Tongue (tissue), 2 donors: ENCODE results near the gene PSD4. TPM values are rescaled to one million over a fixed set of nuclear protein-coding genes. Genes with fewer than 3 reads are reported as not detected.

Experiments used
- DNase-seq: peaks from one replicate; pipeline ENCODE4 v3.0.0-alpha.2; 2015
- total RNA-seq: library from RNA; depleted of rRNA; stranded (reverse); fragments of >200 nt; gene quantifications from one replicate; pipeline ENCODE4 v1.2.3, GENCODE V29; 2014

The PSD4 gene
- total RNA-seq, 1 donor from 2014 or later: 16.4 TPM

DNA sequence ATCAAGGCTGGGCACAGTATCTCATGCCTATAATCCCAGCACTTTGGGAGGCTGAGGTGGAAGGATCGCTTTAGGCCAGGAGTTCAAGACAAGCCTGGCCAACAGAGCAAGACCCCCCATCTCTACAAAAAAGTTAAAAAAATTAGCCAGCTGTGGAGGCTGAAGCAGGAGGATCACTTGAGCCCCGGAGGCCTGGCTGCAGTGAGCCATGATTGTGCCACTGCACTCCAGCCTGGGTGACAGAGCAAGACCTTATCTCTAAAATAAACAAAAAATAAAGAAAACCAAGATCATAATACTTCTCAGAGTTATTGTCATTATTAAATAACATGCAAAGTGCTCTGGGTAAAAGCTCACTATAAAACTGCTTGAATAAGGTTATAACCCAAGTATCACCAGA, 31.5 kb upstream of the PSD4 start:
- DNase-seq: no peak

DNA sequence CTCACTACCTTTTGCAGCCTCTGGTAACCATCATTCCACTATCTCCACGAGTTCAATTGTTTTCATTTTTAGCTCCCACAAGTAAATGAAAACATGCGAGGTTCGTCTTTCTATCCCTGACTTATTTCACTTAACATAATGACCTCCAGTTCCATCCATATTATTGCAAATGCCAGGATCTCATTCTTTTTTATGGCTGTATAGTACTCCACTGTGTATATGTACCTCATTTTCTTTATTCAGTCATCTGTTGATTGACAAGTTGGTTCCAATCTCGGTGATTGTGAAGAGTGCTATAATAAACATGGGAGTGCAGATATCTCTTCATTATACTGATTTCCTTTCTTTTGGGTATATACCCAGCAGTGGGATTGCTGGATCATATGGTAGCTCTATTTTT, 29.5 kb upstream of the PSD4 start:
- no peak for DNase-seq

DNA sequence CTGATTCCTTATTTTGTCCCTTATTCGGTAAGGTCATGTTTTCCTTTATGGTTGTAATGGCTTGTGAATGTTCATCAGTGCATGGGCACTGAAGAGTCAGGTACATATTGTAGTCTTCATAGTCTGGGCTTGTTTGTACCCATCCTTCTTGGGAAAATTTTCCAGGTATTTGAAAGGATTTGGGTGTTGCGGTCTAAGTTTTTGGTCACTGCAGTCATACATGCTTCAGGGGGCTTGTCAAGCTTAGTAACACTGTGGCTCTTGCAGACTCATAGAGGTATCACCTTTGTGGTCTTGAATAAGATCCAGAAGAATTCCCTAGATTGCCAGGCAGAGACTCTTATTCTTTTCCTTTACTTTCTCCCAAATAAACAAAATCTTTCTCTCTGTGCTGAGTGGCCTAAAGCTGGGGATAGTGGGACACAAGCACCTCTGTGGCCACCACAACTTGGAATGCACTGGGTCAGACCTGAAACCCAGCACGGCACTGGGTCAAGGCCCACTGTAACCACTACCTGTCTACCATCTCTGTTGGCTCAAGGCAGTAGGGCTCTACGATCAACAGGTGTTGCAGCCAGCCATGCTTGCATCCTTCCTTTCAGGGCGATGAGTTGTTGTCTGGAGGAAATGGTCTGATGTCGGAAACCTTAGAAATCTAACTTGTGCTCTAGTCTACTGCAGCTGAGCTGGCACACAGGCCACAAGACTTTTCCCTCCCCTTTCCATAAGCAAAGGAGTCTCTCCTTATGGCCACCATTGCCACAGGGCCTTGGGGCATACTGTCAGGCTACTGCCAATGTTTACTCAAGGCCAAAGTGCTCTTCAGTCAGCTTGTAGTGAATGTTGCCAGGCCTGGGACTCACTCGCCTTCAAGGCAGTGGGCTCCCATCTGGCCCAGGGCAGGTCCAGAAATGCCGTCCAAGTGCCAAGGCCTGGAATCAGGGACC, 24.9 kb upstream of the PSD4 start:
- DNase-seq: no peak

DNA sequence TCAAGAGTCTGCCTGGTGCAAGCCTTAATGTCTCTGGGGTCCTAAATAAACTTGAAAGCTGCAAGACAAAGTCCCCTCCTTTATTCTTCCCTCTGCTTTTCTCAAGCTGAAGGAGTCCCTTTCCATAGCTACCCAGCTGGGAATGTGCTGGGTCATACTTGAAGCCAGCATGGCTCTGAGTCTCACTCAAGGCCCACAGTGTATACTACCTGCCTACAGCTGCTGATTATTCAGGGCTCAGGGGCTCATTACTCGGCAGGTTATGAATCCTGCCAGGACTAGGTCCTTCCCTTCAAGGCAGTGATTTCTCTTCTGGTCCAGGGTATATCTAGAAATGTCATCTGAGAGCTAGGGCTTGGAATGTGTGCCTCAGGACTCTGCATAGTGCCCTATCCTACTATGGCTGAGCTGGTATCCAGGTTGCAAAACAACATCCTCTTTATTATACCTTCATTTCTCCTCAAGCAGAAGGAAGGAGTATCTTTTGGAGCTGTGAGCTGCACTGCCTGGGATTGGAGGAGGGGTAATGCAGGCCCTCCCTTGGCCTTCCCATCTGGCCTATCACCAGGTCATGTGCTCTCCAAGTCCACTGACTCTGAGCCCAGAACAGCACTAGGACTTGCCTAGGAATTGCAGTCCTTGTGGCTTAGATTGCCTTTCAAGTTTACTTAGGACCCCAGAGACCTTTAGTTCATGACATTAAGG, 24.1 kb upstream of the PSD4 start:
- DNase-seq: no peak

DNA sequence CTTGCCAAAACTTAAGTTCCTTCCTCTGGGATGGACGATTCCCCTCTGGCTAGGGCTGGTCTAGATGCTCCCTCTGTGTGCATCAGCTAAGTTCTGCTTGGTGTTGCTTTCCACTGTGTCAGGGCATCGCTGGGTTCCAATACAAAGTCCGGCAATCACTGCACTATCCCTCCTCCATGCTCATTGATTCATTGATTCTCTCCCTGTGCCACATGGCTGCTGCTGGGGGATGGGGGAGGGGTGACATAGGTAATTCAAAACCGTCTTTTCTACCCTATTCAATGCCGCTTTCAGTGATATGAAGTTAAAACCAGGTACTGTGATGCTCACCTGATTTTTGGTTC, 23.5 kb upstream of the PSD4 start:
- DNase-seq: no peak

DNA sequence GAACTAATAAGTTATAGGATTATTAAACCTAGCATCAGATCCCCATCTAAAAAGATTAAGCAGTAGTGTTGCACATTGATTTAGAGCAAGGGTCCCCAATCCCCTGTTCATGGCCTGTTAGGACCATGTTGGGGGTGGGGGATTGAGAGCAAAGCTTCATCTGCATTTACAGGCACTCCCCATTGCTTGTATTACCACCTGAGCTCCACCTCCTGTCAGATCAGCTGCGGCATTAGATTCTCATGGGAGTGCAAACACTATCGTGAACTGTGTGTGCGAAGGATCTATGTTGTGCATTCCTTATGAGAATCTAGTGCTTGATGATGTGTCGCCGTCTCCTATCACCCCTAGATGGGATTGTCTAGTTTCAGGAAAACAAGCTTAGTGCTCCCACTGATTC, 18.4 kb upstream of the PSD4 start:
- DNase-seq: no peak

DNA sequence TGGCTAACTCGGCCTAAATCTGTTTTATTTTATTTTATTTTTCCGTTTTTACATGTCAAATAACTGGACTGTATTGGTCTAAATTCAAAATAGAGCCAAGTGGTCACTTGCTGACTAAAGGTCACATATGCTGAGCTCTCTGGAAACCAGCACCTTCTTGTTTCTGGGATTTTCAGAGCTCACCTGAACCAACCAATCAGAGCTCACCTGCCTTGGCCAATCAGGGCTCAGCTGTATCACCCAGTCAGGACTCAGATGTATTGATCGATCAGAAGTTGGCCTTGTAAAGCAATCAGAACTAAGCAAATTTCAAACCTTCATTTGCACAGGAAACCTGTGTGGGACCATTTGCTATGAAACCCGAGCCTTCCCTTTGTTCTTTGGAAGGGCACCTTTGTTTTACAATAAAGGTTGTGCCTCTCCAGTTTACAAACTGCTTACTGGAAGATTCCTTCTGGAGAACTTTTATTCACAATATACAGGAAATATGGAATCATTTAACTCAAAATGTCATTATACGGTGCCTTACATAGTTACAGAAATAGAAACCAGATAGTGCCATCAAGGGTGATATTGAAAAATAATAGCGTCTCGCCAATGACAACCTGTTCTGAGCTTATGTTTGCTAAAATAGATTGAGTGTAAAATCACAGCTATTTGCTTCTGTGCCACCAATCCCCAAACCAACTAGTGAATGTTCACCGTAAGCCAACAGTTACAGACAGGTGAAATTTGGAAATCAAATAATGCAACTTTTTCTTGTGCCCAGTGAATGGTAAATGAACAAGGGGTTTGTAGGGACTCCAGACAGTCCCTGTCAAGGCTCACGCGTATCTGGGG, 17.3 kb upstream of the PSD4 start:
- DNase-seq: no peak

DNA sequence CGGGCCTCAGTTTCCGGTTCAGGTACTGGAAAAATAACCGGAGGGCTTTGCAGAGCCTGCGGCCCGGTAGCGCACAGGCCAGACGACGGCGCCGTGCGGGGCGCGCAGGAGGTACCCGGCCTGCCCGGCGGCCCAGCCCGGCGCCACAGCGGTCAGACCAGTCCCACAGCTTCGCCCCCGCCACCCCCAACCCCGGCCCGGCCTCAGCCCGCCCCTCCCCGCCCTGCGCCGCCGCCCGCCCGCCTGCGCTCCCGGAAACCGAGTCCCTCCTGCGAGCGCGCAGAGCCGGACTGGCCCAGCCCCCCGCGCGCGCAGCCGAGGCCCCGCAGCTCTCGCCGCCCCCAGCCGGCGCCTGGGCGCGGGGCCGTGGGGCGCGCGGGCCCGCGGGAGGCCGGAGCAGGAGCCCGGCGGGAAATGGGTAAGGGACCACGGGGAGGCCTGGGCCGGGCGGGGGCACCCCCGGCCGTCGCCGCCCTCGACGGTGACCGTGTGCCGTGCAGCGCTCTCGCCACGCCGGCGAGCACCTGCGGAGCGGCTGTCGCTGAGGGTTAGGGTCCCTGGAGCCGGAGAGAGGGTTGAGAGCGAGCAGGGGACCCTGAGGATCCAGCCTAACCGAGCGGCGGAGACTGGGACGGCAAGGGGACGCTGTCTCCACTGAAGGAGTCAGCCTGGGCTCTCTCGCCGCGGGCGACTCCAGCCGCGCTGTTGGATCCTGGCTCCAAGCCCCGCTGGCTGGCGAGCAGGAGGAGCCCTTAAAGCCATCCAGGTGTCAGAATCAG, 16.5 kb upstream of the PSD4 start:
- DNase-seq: peak; percentile 59

DNA sequence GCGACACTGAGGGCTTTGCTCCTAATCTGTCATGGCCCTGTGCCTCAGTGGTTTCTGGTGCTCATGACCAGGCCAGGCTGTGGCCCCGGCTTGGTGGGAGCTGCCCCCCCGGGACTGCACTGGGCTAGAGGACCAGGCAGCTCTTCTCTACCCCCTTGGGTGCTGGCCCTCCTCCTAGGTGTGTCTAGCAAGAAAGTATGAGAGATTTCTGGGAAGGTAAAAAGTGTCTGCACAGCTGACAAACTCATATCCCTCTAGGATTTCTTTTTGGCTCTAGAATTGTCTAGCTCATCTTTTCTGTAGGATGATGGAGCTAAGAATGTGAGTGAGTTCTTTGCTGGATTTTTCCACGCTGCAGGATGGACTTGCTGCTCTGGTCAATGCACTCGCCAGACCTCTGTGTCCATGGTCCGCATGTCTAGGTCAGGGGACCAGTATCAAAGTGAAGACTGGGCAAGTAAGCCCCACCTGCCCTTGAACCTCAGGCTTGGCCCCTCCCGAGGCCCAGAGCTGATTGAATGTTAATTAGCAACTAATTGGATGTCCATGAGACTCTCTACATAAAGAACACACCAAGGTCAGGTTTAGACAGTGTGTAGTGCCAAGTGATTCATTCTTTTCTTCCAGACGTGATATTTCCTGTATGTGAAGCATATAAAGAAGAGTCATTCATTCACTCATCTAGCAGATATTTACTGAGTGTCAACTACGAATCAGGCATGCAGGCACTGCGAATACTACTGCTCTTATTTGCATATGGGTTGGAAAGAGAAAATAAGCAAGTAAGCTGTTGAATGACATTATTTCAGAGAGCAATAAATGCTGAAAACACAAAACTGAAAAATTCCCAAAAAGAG, 15.6 kb upstream of the PSD4 start:
- no peak for DNase-seq

DNA sequence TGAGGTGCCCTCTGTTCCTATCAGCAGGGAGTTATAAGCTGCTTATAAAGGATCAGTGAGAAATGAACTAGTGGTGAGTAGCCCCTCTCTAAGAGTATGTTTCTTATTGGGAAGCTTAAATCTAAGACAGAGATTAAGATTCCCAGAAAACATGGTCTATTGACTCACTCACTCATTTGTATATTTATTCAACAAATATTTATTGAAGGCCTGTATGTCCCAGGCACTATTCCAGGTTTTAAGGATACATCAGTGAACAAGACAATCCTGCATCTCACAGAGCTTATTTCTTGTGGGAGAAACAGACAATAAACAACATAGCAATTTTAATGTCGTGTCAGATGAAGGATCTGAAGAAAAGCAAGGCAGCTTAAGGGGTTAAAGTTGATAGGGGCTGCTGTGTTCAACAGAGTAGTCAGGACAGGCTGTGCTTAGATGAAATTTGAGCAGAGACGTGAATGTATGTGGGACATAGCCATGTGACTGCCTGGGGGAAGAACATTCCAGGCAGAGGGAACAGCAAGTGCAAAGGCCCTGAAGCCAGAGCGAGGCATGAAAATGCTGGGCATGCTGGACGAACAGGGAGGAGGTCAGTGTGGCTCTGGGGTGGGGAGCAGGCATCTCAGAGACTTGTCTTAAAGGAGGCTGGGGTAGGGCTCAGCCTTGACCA, 14.8 kb upstream of the PSD4 start:
- no peak for DNase-seq

DNA sequence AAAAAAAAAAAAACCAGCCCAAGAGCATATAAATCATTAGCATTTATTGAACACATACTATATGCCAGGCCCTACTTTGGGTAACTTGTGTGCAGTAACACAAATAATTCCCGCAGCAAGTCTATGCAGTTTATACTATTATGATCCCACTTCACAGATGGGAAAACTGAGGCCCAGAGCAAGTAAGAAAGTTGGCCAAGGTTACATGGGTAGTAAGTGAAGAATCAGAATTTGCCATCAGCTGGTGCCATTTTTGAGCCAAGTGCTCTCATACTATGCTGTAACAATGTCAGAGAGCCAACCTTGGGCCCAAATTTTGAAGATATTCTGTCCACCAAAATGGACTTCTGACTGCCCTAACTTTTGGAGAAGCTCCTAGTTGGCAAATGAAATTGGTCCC, 13.5 kb upstream of the PSD4 start:
- DNase-seq: no peak

DNA sequence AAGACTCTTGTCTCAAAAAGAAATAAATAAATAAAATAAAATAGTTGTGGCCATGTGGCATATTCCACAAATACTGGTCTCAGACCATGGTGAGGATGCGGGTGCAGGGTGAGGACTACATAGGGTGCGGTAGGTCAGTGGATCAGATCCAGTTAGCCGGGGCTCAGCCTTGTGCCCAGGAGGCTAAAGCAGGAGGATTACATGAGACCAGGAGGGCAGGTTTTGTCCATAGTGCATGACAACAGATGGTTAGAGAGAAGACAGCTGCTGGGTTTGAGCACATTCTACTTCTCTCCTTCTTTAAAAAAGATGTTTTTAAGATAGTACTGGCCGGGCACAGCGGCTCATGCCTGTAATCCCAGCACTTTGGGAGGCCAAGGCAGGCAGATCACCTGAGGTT, 12.8 kb upstream of the PSD4 start:
- no peak for DNase-seq

DNA sequence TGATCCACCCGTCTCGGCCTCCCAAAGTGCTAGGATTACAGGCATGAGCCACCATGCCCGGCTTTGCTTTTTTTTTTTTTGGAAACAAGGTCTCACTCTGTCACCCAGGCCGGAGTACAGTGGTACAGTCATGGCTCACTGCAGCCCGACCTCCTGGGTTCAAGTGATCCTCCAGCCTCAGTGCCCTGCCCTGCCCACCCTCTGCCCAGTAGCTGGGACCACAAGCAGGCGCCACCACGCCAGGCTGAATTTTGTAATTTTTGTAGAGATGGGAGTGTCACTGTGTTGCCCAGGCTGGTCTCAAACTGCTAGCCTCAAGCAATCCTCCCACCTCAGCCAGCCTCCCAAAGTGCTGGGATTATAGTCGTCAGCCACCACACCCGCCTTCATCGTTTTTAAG, 11.6 kb upstream of the PSD4 start:
- no peak for DNase-seq

DNA sequence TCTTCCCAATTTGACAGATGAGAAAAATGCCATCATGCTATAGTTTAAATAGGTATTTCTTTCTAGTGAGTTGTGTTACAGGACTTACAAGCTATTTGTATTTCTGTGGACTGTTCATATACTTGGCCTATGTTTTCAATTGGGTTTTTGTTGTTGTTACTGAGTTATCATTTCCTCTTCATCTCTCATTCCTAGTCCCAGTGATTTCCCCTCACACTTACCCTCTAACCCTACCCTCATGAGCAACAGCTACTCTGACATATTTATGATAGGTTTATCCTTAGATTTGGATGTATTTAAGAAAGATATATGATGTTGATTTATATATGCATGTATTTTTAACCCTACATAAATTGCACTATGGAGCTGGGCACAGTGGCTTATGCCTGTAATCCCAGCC, 10.9 kb upstream of the PSD4 start:
- no peak for DNase-seq

DNA sequence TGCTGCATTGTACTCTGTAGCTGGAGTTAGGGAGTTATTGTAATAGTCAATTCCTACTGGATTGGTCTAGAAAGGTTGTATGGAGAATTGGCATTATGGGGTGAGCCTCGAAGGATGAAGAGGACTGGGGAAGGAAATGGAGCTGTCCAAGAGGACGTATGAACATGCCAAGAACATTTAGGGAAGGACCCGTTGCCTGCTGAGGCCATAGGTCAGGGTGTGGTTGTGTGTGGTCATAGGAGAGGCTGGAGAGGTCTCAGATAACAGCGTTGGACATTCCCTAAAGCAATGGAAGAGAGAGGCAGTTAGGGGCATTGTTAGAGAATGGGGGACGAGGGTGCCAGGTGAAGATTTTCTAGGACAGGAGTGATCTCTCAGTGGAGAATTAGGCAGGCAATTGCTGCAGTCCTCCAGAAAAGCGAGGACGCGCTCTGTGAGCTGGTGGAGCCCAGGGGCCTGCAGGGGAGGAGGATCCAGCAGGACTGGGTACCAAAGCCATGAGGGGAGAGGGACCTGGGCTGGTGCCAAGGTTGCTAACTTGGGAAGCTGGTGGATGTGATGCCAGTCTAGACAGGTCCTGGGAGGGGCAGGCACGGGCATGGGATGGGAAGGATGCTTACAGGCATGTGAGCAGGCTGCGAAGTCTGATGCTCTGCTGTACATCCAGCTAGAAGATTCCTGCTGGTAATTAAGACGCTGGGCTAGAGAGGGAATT, 9.4 kb upstream of the PSD4 start:
- DNase-seq: peak; percentile 30

DNA sequence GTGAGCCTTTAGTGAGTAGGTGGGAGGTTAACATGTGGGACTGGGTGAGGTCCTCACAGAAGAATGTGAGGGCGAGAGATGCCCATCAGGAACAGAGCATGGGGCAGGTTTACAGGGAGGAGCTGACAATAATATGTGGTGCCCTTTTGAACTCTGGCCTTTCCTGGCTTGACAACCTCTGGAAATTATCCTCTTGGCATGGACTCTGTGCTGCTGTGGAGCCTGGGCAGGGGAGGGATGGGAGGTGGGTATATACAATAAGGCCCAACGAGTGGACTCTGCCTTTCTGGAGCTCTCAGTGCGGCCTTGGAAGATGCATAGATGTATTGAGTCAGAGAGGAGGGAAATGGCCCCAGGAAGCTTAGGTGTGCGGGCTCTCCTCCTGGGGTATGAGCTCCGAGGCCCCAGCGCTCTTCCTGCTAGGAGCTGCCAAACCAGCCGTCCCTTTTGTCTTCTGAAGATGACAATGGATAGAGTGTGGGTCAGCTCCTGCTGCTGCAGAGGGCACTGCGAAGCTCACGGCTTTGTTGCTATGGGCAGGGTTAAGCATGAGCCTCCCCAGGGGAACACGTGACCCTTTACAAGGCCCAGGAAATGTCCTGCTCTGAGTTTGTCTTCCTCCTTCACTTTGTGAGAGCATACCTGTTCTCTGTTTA, 8.7 kb upstream of the PSD4 start:
- no peak for DNase-seq

DNA sequence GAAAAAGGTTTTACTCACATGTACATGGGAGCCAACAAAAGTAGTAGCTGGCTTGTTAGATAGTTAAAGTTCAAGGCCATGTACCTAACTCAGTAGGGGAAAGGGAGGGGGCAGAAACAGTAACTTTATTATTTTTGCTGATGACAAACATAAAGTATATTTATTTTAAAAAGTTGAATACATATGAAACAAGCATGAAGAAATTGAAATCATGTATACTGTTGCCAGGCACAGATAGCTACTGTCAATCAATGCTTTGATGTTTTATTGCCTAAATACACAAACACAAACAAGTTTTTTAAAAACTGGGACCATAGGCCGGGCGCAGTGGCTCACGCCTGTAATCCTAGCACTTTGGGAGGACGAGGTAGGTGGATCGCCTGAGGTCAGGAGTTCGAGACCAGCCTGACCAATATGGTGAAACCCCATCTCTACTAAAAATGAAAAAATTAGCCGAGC, 7.6 kb upstream of the PSD4 start:
- no peak for DNase-seq

DNA sequence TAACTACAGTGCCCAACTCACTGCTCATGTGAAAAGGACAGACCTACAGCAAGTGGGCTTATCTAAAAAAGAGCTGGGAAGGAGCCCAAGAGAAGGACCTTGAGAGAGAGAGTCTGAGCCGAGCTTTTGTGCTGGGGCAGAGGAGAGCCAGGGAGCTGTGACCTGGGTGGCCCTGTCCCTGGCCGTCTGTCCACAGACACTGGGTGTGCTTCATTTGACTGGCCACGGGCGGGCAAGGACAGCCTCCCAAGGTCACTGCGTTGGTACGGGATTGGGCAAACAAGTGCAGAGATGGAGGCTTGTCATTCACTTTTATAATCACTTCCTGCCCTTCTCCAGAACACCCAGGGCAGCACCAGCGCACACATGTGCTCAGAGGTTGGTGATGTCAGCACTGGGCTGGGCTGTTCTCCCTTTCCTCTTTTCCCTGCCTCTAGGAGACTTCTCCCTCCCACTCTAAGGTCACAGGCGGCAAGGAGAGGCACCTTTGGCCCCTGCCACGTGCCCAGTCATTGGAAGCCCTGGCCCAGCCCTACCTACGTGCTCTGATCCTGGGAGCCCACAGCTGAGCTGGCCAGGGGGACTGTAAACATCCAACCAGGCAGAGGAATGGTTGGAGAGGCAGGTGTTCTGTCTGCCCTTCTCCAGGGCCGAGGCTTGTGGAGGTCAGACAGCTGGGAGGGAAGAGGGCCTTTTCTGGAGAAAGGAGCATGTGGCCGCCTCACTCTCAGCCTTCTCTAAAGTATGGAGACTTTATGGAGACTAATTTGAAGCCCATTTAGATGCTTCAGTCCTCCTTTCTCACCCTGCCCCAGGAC, 6.4 kb upstream of the PSD4 start:
- DNase-seq: no peak
